Muscle layer of colon (tissue), 2 donors: Measurements from ENCODE around the gene SLC36A4.
A peak's percentile ranks its signal among the peaks of the same experiment; 100 is the strongest.
"Not testable (repeated sequence)": the region's sequence is repeated elsewhere in the genome, so short reads cannot be mapped to it uniquely, and the experiment has no call there.

Source experiments
- H3K27ac ChIP-seq: one replicate; pipeline ENCODE4 v1.7.0; 2013; ENCODE audit warnings: low read depth, mild to moderate bottlenecking, low read length, moderate library complexity
- H3K27me3 ChIP-seq, 2 donors: one replicate each; pipeline ENCODE4 v1.7.0; 2013; ENCODE audit warnings: low read length in 2 of 2, mild to moderate bottlenecking in 2 of 2; ENCODE audit not compliant: insufficient read depth in 2 of 2, control insufficient read depth in 1 of 2
- H3K36me3 ChIP-seq: one replicate; pipeline ENCODE4 v1.7.0; 2013; ENCODE audit warnings: mild to moderate bottlenecking, low read length; ENCODE audit not compliant: insufficient read depth
- H3K4me1 ChIP-seq: one replicate; pipeline ENCODE4 v1.7.0; 2013; ENCODE audit warnings: mild to moderate bottlenecking, low read length; ENCODE audit not compliant: insufficient read depth
- H3K4me3 ChIP-seq, 2 donors: one replicate each; pipeline ENCODE4 v1.7.0; 2013; ENCODE audit warnings: low read length in 2 of 2, low read depth in 1 of 2, mild to moderate bottlenecking in 1 of 2, moderate library complexity in 1 of 2
- H3K9ac ChIP-seq: one replicate; pipeline ENCODE4 v1.7.0; 2013; ENCODE audit warnings: low read length
- H3K9me3 ChIP-seq: one replicate; pipeline ENCODE4 v1.7.0; 2013; ENCODE audit warnings: mild to moderate bottlenecking, low read length
- donor health status: abdominal sarcoma.
- donor health status: Adenocarcinoma of cecum.

SLC36A4 gene

GRCh38 chr11:93197380-93198214, at the start of gene SLC36A4:
Gene SLC36A4, minus strand, starts transcription at chr11:93197991. Its CDS starts 159 bp downstream, at chr11:93197832.
- Histone ChIP-seq H3K27me3 (no peaks in the 10 kb centered on the region), H3K4me3 (peak within 1 kb of the TSS; percentile 78 to 82), H3K9me3 (no peaks in the 10 kb centered on the region), H3K36me3 (no peaks in the 10 kb centered on the region), H3K4me1 (no peaks in the 10 kb centered on the region), H3K27ac (peak within 1 kb of the TSS; percentile 87), H3K9ac (peak within 1 kb of the TSS; percentile 58)

- H3K27me3 ChIP-seq, H3K4me1 ChIP-seq, H3K9ac ChIP-seq, H3K36me3 ChIP-seq, H3K27ac ChIP-seq, H3K9me3 ChIP-seq, H3K4me3 ChIP-seq: not testable (repeated sequence)
Measured at GRCh38 chr11:93246790-93247189, 49.0 kb upstream of the SLC36A4 start.

- no peaks in the 10 kb centered on the region for H3K9me3 ChIP-seq
- H3K4me3 ChIP-seq, result no peak overlapping the region
- H3K9ac ChIP-seq, result no peak overlapping the region
- no peaks in the 10 kb centered on the region for H3K4me1 ChIP-seq
- H3K36me3 ChIP-seq, result no peaks in the 10 kb centered on the region
- no peaks in the 10 kb centered on the region for H3K27me3 ChIP-seq
- no peak overlapping the region for H3K27ac ChIP-seq
Measured at GRCh38 chr11:93244018-93244417, 46.2 kb upstream of the SLC36A4 start.

- Histone ChIP-seq H3K9ac (no peak overlapping the region), H3K27me3 (no peaks in the 10 kb centered on the region), H3K4me1 (no peaks in the 10 kb centered on the region), H3K9me3 (no peaks in the 10 kb centered on the region), H3K27ac (no peak overlapping the region), H3K4me3 (no peak overlapping the region), H3K36me3 (no peaks in the 10 kb centered on the region)
Measured at GRCh38 chr11:93239966-93240365, 42.2 kb upstream of the SLC36A4 start.

- no peaks in the 10 kb centered on the region for H3K27me3 ChIP-seq
- no peaks in the 10 kb centered on the region for H3K4me1 ChIP-seq
- H3K27ac ChIP-seq, result no peak overlapping the region
- H3K36me3 ChIP-seq, result no peaks in the 10 kb centered on the region
- no peak overlapping the region for H3K4me3 ChIP-seq
- H3K9me3 ChIP-seq, result no peaks in the 10 kb centered on the region
- no peak overlapping the region for H3K9ac ChIP-seq
Measured at GRCh38 chr11:93238956-93239355, 41.2 kb upstream of the SLC36A4 start.

GRCh38 chr11:93236741-93237675, 39.2 kb upstream of the SLC36A4 start:
- Histone ChIP-seq H3K4me3 (no peak overlapping the region), H3K9ac (no peak overlapping the region), H3K9me3 (no peaks in the 10 kb centered on the region), H3K27ac (no peak overlapping the region), H3K27me3 (no peaks in the 10 kb centered on the region), H3K36me3 (no peaks in the 10 kb centered on the region), H3K4me1 (no peaks in the 10 kb centered on the region)

- no peaks in the 10 kb centered on the region for H3K4me1 ChIP-seq
- H3K4me3 ChIP-seq, result no peak overlapping the region
- no peaks in the 10 kb centered on the region for H3K9me3 ChIP-seq
- H3K9ac ChIP-seq, result no peak overlapping the region
- no peaks in the 10 kb centered on the region for H3K27me3 ChIP-seq
- H3K27ac ChIP-seq, result no peak overlapping the region
- H3K36me3 ChIP-seq, result no peaks in the 10 kb centered on the region
Measured at GRCh38 chr11:93234602-93235207, 36.9 kb upstream of the SLC36A4 start.

GRCh38 chr11:93229876-93230275, 32.1 kb upstream of the SLC36A4 start:
- H3K36me3 ChIP-seq, result no peaks in the 10 kb centered on the region

GRCh38 chr11:93225662-93226061, 27.9 kb upstream of the SLC36A4 start:
- H3K9me3 ChIP-seq, result no peaks in the 10 kb centered on the region
- no peaks in the 10 kb centered on the region for H3K4me1 ChIP-seq
- no peaks in the 10 kb centered on the region for H3K36me3 ChIP-seq
- H3K27me3 ChIP-seq, result no peaks in the 10 kb centered on the region
- H3K27ac ChIP-seq, result no peak overlapping the region
- no peak overlapping the region for H3K4me3 ChIP-seq
- no peak overlapping the region for H3K9ac ChIP-seq

More at GRCh38 chr11:93229876-93230275, 32.1 kb upstream of the SLC36A4 start:
- H3K4me1 ChIP-seq, result no peaks in the 10 kb centered on the region
- no peak overlapping the region for H3K27ac ChIP-seq
- H3K9me3 ChIP-seq, result no peaks in the 10 kb centered on the region
- no peaks in the 10 kb centered on the region for H3K27me3 ChIP-seq
- H3K4me3 ChIP-seq, result no peak overlapping the region
- H3K9ac ChIP-seq, result no peak overlapping the region

- no peaks in the 10 kb centered on the region for H3K36me3 ChIP-seq
- no peak overlapping the region for H3K27ac ChIP-seq
- H3K4me3 ChIP-seq, result no peak overlapping the region
- H3K27me3 ChIP-seq, result no peaks in the 10 kb centered on the region
- H3K9me3 ChIP-seq, result no peaks in the 10 kb centered on the region
- H3K9ac ChIP-seq, result no peak overlapping the region
- no peaks in the 10 kb centered on the region for H3K4me1 ChIP-seq
Measured at GRCh38 chr11:93221539-93221938, 23.7 kb upstream of the SLC36A4 start.

- no peak overlapping the region for H3K27ac ChIP-seq
Measured at GRCh38 chr11:93220078-93220477, 22.3 kb upstream of the SLC36A4 start.

More at GRCh38 chr11:93220078-93220477, 22.3 kb upstream of the SLC36A4 start:
- Histone ChIP-seq H3K4me3 (no peak overlapping the region), H3K27me3 (no peaks in the 10 kb centered on the region), H3K9me3 (no peaks in the 10 kb centered on the region), H3K36me3 (no peaks in the 10 kb centered on the region), H3K4me1 (no peaks in the 10 kb centered on the region), H3K9ac (no peak overlapping the region)
